ENCODE results near the gene AP2B1. TPM values are rescaled to one million over a fixed set of nuclear protein-coding genes. Genes with fewer than 3 reads are reported as not detected.

Gene AP2B1
- total RNA-seq, 2 donors from 2014 or later, result 154 to 190 TPM

- ATAC-seq, result no peak
- no peak for DNase-seq
- intact Hi-C loops (cut with DNase I, micrococcal nuclease), result no loop called here
These were observed 148.1 kb downstream of the AP2B1 start for GRCh38 chr17:35735036-35735805.

DNA sequence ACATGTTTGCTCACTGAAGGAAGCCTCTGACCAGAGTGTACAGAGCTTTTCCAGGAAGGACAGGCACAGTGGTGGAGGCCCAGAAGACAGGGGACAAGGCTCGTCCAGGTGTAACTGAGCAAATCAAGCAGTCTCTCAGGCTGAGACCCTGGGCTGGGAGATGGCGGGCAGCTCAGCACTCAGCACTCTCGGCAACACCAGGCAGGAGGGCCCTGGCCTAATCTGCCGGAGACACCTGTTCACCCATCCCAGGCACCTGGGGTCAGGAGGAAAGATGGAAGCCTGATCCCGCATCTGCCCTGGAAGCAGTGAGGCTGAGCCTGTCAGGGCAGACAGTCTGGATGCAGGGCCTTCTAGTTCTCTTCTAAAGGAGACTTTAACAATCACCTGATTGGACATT is 149.1 kb downstream of the AP2B1 start:
- ATAC-seq, result no peak
- intact Hi-C loops (cut with DNase I, micrococcal nuclease), result no loop called here
- no peak for DNase-seq

GRCh38 chr17:35738519-35739133 is 151.5 kb downstream of the AP2B1 start:
- intact Hi-C loops (cut with DNase I, micrococcal nuclease), result no loop called here
- DNase-seq (no peak), ATAC-seq (no peak)

GRCh38 chr17:35740216-35740615 is 153.1 kb downstream of the AP2B1 start:
- intact Hi-C loops (cut with DNase I, micrococcal nuclease), result loop anchor here in 1 of 2 donors (10.0 kb wide), 2 partner anchors 125 to 425 kb away; no protein-coding TSS in a partner anchor
- ATAC-seq (no peak), DNase-seq (no peak)

- DNase-seq, result no peak
- intact Hi-C loops (cut with DNase I, micrococcal nuclease), result loop anchor here in 1 of 2 donors (10.0 kb wide), 2 partner anchors 126 to 426 kb away; no protein-coding TSS in a partner anchor
- ATAC-seq, result peak; percentile 23
These were observed 154.1 kb downstream of the AP2B1 start for GRCh38 chr17:35740997-35741931.

GRCh38 chr17:35742496-35742895 is 155.4 kb downstream of the AP2B1 start:
- ATAC-seq (no peak), DNase-seq (no peak)
- intact Hi-C loops (cut with DNase I, micrococcal nuclease), result loop anchor here in 1 of 2 donors (10.0 kb wide), 2 partner anchors 128 to 428 kb away; no protein-coding TSS in a partner anchor

DNA sequence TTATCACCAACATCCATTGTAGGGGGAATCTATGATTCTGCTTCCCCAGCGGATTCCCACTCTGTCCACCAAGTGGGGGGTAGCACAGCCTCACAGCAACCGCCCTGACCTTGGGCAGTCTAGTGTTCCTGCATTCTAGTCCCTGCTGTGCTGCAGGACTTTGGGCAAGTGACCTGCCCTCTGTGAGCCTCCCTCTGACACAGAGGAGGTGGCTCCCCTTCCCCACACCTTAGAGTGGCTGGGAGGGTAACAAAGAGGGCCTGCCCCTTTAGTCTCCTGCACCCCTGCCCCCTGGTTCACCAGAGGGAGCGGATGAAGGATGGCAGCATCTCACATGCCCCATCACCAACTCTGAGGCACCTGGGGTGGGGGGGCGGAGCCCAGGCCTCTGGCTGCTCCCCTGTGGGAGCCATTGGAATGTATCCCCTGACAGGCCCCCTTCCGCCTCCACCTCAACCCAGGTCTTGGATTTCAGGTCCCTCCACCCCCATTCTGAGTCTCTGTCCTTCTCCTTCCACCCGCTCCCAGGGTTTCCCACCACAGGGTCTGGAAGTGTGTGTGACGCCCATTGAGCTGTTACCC is 155.9 kb downstream of the AP2B1 start:
- no peak for ATAC-seq
- intact Hi-C loops (cut with DNase I, micrococcal nuclease), result loop anchor here in 1 of 2 donors (10.0 kb wide), 2 partner anchors 128 to 428 kb away; no protein-coding TSS in a partner anchor
- DNase-seq, result no peak

DNA sequence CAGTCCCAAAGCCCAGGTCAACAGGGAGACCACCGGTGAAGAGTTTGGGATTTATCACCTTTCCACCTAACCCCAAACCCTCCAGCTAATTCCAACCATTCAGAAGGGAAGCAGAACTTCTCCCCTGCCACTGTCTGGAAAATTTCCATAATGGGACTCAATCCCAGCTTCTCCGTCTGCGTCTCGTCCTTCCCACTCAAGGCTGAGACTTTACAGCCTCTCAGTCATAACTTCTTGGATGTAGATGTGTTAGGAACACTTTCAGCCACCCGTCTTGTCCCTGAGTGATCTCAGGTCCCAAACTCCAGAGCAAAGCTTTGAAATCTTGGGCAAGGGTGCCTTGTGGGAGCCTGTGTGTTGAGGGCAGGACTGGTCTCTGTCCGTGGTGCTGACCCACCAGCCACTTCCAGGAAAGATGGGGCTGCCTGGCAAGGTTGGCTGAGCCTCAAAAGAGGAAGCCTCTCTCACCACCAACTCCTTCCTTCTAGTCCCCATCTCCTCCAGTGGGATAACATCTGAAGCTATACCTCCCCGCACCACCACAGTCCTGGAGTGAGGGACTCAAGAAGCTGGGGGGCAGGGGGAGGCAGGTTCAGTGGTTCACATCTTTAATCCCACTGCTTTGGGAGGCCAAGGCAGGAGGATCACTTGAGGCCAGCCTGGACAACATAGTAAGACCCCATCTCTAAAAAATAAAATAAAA is 156.7 kb downstream of the AP2B1 start:
- DNase-seq, result peak in 1 of 2 donors; percentile 17
- no peak for ATAC-seq
- intact Hi-C loops (cut with DNase I, micrococcal nuclease), result loop anchor here in 1 of 2 donors (10.0 kb wide), 2 partner anchors 129 to 429 kb away; no protein-coding TSS in a partner anchor

GRCh38 chr17:35744830-35745229 is 157.7 kb downstream of the AP2B1 start:
- no peak for ATAC-seq
- no peak for DNase-seq
- intact Hi-C loops (cut with DNase I, micrococcal nuclease), result loop anchor here in 1 of 2 donors (10.0 kb wide), 2 partner anchors 130 to 430 kb away; no protein-coding TSS in a partner anchor

- ATAC-seq (no peak), DNase-seq (no peak)
- intact Hi-C loops (cut with DNase I, micrococcal nuclease), result loop anchor here in 1 of 2 donors (10.0 kb wide), 2 partner anchors 130 to 430 kb away; no protein-coding TSS in a partner anchor
These were observed 158.1 kb downstream of the AP2B1 start for GRCh38 chr17:35745246-35745645.

DNA sequence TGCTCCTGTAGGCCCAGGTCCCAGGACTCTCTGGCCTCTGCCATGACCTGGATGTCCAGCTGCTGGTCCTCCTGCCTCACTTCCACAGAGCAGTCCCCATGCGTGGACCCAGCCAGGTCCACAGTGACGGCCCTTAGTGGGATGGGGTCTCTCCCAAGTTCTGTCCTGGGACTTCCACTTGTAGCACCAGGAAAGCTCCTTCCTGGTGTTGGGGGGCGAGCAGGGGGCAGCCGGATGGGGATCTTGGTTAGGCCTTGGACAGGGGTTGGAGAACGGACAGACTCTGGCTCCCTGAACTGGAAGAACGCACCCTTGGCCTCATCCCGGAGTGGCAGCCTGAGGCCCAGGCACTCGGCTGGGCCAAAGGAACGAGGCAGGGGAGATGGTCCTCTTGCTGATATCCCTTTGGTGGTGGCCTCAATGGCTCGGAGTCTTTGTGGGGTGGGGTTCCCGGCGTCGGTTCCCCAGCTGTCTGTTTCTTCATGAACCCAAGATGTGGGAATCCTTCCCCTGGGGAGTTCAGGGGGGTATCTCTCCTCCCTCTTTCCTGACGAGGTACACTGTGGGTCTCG is 158.7 kb downstream of the AP2B1 start:
- intact Hi-C loops (cut with DNase I, micrococcal nuclease), result loop anchor here in 1 of 2 donors (10.0 kb wide), 2 partner anchors 131 to 431 kb away; no protein-coding TSS in a partner anchor
- ATAC-seq (no peak), DNase-seq (no peak)

DNA sequence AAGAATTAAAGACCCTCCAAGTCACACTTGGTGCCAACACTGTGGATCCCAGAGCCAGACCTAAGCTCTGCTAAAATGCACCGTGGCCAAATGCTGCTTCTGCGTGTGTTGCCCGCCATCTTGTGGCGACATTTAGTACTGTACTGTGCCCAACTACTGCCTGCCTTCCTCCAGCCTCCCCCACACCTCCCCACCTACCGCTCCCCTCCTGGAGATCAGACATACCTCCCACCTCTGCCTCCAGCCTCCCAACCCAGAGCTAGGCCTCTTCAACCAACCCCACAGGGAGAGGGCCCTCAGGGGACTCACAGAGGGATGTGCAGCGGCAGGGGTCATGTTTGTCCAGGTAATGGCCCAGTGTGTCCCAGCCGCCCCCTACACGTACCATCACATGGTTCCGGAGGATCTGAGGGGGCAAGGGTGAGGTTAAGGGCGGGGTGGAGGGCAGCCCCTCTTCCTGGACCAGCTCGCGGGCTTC is 160.5 kb downstream of the AP2B1 start:
- peak; percentile 58 to 84 for DNase-seq
- ATAC-seq, result peak; percentile 84
- intact Hi-C loops (cut with DNase I, micrococcal nuclease), result loop anchor here in 1 of 2 donors (10.0 kb wide), 2 partner anchors 133 to 433 kb away; no protein-coding TSS in a partner anchor

DNA sequence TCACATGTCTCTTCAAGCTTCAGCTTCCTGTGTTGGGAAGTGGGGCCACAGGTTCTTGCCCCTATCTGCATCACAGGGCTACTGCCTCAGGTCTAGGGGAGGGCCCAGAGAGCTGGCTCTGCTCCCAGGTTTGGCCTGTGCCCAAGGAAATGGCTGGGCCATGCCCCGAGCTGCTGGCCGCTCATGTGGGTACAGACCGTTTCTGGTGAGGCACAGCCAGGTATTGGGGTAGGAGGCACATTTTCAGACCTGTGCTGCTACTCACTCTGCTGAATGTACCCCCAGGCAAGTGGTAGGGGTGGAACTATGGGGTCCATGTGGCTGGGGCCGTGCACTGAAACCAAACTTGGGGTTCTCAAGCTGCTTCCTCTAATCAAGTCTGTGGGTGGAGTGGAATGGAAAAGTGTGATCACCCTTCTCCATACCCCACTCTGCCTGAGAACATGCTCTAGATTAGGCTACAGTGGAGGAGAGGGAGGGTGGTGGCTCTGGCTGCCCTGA is 161.3 kb downstream of the AP2B1 start:
- DNase-seq (peak in 1 of 2 donors; percentile 18), ATAC-seq (peak; percentile 44)
- intact Hi-C loops (cut with DNase I, micrococcal nuclease), result loop anchor here in 1 of 2 donors (10.0 kb wide), 2 partner anchors 134 to 434 kb away; no protein-coding TSS in a partner anchor

GRCh38 chr17:35748979-35749378 is 161.9 kb downstream of the AP2B1 start:
- DNase-seq (no peak), ATAC-seq (no peak)
- intact Hi-C loops (cut with DNase I, micrococcal nuclease), result loop anchor here in 1 of 2 donors (10.0 kb wide), 2 partner anchors 134 to 434 kb away; no protein-coding TSS in a partner anchor

DNA sequence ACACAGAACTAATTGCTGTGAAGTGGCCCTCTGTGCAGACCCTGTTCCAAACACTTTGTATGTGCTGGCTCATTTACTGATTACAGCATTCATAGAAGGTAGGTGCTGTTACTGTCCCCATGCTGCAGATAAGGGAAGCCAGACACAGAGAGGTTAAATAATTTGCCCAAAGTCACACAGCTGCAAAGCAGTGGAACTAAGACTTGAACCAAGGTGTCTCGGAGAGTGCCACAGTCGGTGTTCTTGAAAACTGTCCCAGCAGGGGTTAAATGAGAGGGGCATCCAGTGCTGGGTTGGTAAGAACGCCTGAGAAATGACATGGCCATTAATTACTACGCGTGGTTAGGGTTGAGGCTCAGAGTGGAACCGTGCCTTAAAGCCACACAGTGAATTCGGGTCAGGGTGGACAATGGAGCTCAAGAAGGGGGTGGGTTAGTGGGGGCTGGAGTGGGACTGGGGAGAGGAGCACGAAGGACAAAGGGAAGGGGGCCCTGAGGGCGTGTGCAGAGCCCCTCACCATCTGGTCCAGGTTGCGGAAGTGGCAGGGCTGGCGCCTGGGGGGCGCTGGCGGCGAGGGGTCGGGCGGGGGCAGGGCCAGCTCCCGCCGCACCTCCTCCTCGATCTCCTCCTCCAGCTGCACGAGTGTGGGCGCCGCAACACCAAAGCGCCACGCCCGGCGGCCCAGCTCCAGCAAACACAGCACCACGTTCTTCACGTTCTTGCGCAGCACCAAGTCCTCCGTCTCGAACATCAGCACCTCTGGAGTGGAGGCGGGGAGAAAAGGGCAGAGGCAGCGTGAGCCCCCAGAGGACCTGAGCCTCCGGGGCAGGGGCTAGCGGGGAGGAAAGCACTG is 162.7 kb downstream of the AP2B1 start:
- no peak for ATAC-seq
- DNase-seq, result no peak
- intact Hi-C loops (cut with DNase I, micrococcal nuclease), result loop anchor here in 1 of 2 donors (10.0 kb wide), 2 partner anchors 135 to 435 kb away; no protein-coding TSS in a partner anchor
